ENCODE data around the gene CTNNBL1.

The CTNNBL1 gene

DNA sequence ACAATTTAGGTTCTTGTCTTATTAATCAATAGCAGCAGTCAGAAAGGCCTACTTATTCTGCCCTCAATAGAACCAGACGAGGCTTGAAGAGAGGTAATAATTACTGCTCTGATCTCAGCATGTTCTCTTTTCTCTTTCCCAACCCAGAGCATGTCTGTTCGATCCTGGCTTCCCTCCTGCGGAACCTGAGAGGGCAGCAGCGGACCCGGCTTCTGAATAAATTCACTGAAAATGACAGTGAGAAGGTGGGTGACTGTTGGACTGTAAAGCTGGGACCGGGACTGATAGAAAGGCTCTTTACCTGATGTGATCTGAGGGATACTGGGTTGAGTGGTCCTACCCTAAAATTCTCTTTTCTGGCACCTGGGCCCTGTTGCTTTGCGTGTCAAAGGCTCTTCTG is 146.1 kb downstream of the CTNNBL1 start:
- no peak for DNase-seq (ENCODE audit: low read depth)
- TF ChIP-seq, protein P1, sequence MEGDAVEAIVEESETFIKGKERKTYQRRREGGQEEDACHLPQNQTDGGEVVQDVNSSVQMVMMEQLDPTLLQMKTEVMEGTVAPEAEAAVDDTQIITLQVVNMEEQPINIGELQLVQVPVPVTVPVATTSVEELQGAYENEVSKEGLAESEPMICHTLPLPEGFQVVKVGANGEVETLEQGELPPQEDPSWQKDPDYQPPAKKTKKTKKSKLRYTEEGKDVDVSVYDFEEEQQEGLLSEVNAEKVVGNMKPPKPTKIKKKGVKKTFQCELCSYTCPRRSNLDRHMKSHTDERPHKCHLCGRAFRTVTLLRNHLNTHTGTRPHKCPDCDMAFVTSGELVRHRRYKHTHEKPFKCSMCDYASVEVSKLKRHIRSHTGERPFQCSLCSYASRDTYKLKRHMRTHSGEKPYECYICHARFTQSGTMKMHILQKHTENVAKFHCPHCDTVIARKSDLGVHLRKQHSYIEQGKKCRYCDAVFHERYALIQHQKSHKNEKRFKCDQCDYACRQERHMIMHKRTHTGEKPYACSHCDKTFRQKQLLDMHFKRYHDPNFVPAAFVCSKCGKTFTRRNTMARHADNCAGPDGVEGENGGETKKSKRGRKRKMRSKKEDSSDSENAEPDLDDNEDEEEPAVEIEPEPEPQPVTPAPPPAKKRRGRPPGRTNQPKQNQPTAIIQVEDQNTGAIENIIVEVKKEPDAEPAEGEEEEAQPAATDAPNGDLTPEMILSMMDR (IDR thresholded peaks at IDR 0.05; ENCODE audit: low read depth, low read length) = no peak
- TF ChIP-seq POLR2A (IDR thresholded peaks at IDR 0.05; ENCODE audit: extremely low read depth, insufficient read length) (no peak), MAX (IDR thresholded peaks at IDR 0.05; ENCODE audit: low read depth, low read length) (no peak), MYC (IDR thresholded peaks at IDR 0.05; ENCODE audit: low read depth, low read length) (no peak)

DNA sequence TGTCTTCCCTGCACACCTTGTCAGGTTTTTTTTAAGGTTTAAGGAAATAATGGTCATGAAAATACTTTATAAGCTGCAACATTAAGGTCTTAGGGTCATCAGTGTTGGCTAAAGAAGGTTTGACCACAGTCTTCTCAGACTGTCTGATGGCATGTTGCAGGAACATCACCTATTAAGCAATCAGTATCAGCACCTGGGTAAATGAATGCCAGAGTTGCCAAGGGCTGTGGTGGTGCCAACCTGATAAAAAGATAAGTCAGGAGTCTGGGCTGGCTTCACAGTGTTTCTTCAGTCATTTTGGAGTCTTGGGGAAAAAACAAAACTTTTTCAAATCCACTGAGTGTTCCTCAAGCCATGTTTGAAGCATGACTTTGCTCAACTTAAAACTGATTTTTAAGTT is 147.6 kb downstream of the CTNNBL1 start:
- no peak for DNase-seq (ENCODE audit: low read depth)
- H3K4me3 ChIP-seq (ENCODE audit: low read depth, low read length) = no peak overlapping the region
- TF ChIP-seq POLR2A (IDR thresholded peaks at IDR 0.05; ENCODE audit: extremely low read depth, insufficient read length) (no peak), MAX (IDR thresholded peaks at IDR 0.05; ENCODE audit: low read depth, low read length) (no peak), MYC (IDR thresholded peaks at IDR 0.05; ENCODE audit: low read depth, low read length) (no peak)
- TF ChIP-seq, protein P1 (IDR thresholded peaks at IDR 0.05; ENCODE audit: low read depth, low read length) = no peak

More for the DNA sequence above, 146.1 kb downstream of the CTNNBL1 start:
- H3K4me3 ChIP-seq (ENCODE audit: low read depth, low read length) = no peak overlapping the region

DNA sequence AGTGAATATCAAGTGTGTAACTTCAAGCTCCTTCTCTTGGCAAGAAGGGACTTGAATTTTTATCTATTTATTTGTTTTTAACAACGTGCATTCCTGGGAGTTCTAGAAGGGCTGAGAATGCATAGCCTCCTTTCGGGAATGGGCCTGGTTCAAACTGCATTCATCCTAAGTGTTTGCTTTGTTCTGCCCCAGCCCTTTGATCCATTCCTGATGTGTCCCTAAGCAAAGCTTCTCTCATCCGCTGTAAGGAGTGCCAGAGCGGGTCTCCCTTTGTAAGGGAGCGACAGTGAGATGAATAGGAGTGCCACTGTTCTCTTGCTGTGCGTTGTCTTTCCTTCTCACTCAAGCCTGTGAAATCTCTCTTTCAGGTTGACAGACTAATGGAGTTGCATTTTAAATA is 148.1 kb downstream of the CTNNBL1 start:
- H3K4me3 ChIP-seq (ENCODE audit: low read depth, low read length) = no peak overlapping the region
- no peak for TF ChIP-seq MYC (IDR thresholded peaks at IDR 0.05; ENCODE audit: low read depth, low read length)
- TF ChIP-seq POLR2A (IDR thresholded peaks at IDR 0.05; ENCODE audit: extremely low read depth, insufficient read length) = no peak
- TF ChIP-seq, protein P1 (IDR thresholded peaks at IDR 0.05; ENCODE audit: low read depth, low read length) = no peak
- no peak for TF ChIP-seq MAX (IDR thresholded peaks at IDR 0.05; ENCODE audit: low read depth, low read length)
- no peak for DNase-seq (ENCODE audit: low read depth)

DNA sequence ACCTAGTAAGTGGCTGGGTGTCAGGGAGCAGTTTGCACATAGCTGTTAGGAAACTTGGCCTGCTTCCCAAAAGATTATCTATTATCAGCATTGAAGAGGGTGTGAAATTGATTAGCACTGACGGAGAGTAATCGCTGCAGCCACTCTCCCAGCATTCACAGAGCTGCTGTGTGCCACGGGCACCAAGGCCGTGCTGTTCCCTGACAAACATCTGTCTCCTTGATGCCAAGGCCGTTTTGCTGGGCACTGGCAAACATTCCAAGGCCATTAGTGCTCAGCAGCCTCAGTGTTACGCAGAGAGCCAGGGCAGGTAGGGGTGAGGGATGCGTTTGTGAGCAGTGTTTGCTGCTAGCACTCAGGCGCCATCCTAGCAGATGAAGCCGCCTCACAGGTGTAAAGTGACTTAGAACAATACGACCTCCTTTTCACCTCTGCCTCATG is 151.4 kb downstream of the CTNNBL1 start:
- TF ChIP-seq MAX (IDR thresholded peaks at IDR 0.05; ENCODE audit: low read depth, low read length) (no peak), MYC (IDR thresholded peaks at IDR 0.05; ENCODE audit: low read depth, low read length) (no peak), POLR2A (IDR thresholded peaks at IDR 0.05; ENCODE audit: extremely low read depth, insufficient read length) (no peak)
- TF ChIP-seq, protein P1 (IDR thresholded peaks at IDR 0.05; ENCODE audit: low read depth, low read length) = no peak
- DNase-seq (ENCODE audit: low read depth) = no peak
- H3K4me3 ChIP-seq (ENCODE audit: low read depth, low read length) = no peak overlapping the region

GRCh38 chr20:37845878-37846277 is 152.0 kb downstream of the CTNNBL1 start:
- DNase-seq (ENCODE audit: low read depth) = no peak
- TF ChIP-seq, protein P1 (IDR thresholded peaks at IDR 0.05; ENCODE audit: low read depth, low read length) = no peak
- TF ChIP-seq MYC (IDR thresholded peaks at IDR 0.05; ENCODE audit: low read depth, low read length) (no peak), POLR2A (IDR thresholded peaks at IDR 0.05; ENCODE audit: extremely low read depth, insufficient read length) (no peak), MAX (IDR thresholded peaks at IDR 0.05; ENCODE audit: low read depth, low read length) (no peak)

More at GRCh38 chr20:37845878-37846277, 152.0 kb downstream of the CTNNBL1 start:
- no peak overlapping the region for H3K4me3 ChIP-seq (ENCODE audit: low read depth, low read length)

All from NB4 (cell line).